GM23338 (cell line): ENCODE results near the gene FAM13B.

ENCODE experiments used
- CREB1 ChIP-seq: fragments of 250-450 bp; sonication (Bioruptor Pico); IDR thresholded peaks from 2 replicates; pipeline ENCODE4 v1.5.0; 2020; ENCODE audit warnings: low read depth, mild to moderate bottlenecking, moderate library complexity
- CTCF ChIP-seq, 2 experiments: fragments of 200-600 bp in 1 of 2; sonication (generic) in 1 of 2; conservative IDR thresholded peaks; 2 replicates each; pipeline versions ENCODE4 v1.5.1 to v1.6.1; 2016 to 2017; ENCODE audit warnings: antibody characterized with exemption in 2 of 2, low read depth in 2 of 2, mild to moderate bottlenecking in 2 of 2, moderate library complexity in 1 of 2
- ETS1 ChIP-seq: IDR thresholded peaks from 2 replicates; pipeline ENCODE4 v1.6.1; 2016; ENCODE audit warnings: antibody characterized with exemption
- EZH2 ChIP-seq: fragments of 200-600 bp; sonication (generic); IDR thresholded peaks from one replicate; pipeline ENCODE4 v1.8.0; 2017; ENCODE audit warnings: antibody characterized with exemption, mild to moderate bottlenecking, low read depth; ENCODE audit not compliant: unreplicated experiment
- EZH2phosphoT487 ChIP-seq: fragments of 200-600 bp; sonication (generic); IDR thresholded peaks from one replicate; pipeline ENCODE4 v1.8.1; 2018; ENCODE audit warnings: antibody characterized with exemption; ENCODE audit not compliant: unreplicated experiment
- JUNB ChIP-seq: IDR thresholded peaks from one replicate; pipeline ENCODE4 v1.6.1; 2016; ENCODE audit warnings: antibody characterized with exemption; ENCODE audit not compliant: unreplicated experiment
- NANOG ChIP-seq: IDR thresholded peaks from 2 replicates; pipeline ENCODE4 v1.6.1; 2016; ENCODE audit warnings: antibody characterized with exemption, borderline replicate concordance
- POLR2AphosphoS5 ChIP-seq: IDR thresholded peaks from 2 replicates; pipeline ENCODE4 v1.6.1; 2016; ENCODE audit warnings: antibody characterized with exemption, low read depth
- REST ChIP-seq: IDR thresholded peaks from one replicate; pipeline ENCODE4 v1.6.1; 2018; ENCODE audit warnings: antibody characterized with exemption; ENCODE audit not compliant: unreplicated experiment
- STAT1 ChIP-seq: IDR thresholded peaks from one replicate; pipeline ENCODE4 v1.6.1; 2016; ENCODE audit warnings: antibody characterized with exemption; ENCODE audit not compliant: unreplicated experiment
- ZNF114 ChIP-seq: fragments of 250-450 bp; sonication (Bioruptor Pico); IDR thresholded peaks from 2 replicates; pipeline ENCODE4 v1.5.0; 2020; ENCODE audit warnings: mild to moderate bottlenecking, moderate library complexity

- TF ChIP-seq CTCF (conservative IDR thresholded peaks at IDR 0.05; ENCODE audit: low read depth in 2 of 2) (no peak), EZH2 (no peak), POLR2AphosphoS5 (no peak), CREB1 (no peak), ZNF114 (CRISPR knock-in tag) (no peak), REST (no peak), EZH2phosphoT487 (no peak), JUNB (no peak), ETS1 (no peak), STAT1 (no peak), NANOG (no peak)
Measured at GRCh38 chr5:137938751-137939143, 94.1 kb downstream of the FAM13B start.
